OCI-M2 (cell line): Measurements from ENCODE around the gene GALNT18.

Source experiments
- DNase-seq: peaks from one replicate; lab custom pipeline; 2025; ENCODE audit not compliant: unreplicated experiment; lab: John Stamatoyannopoulos, UW

Gene GALNT18

GRCh38 chr11:11502263-11502861, 119.4 kb downstream of the GALNT18 start:
- DNase-seq = no peak

GRCh38 chr11:11501546-11502262, 120.1 kb downstream of the GALNT18 start:
- no peak for DNase-seq

GRCh38 chr11:11500744-11501487, 120.9 kb downstream of the GALNT18 start:
- DNase-seq = no peak

GRCh38 chr11:11499300-11499699, 122.5 kb downstream of the GALNT18 start:
- DNase-seq = no peak

GRCh38 chr11:11498195-11498594, 123.6 kb downstream of the GALNT18 start:
- DNase-seq = no peak

- DNase-seq = no peak
Observed at GRCh38 chr11:11496879-11497278, 124.9 kb downstream of the GALNT18 start.

- DNase-seq = no peak
Observed at GRCh38 chr11:11494348-11494747, 127.5 kb downstream of the GALNT18 start.

- no peak for DNase-seq
Observed at GRCh38 chr11:11493698-11494097, 128.1 kb downstream of the GALNT18 start.

GRCh38 chr11:11491589-11491988, 130.2 kb downstream of the GALNT18 start:
- DNase-seq = no peak

- no peak for DNase-seq
Observed at GRCh38 chr11:11491014-11491413, 130.8 kb downstream of the GALNT18 start.

GRCh38 chr11:11486423-11486822, 135.4 kb downstream of the GALNT18 start:
- no peak for DNase-seq

- no peak for DNase-seq
Observed at GRCh38 chr11:11486002-11486401, 135.8 kb downstream of the GALNT18 start.

GRCh38 chr11:11483627-11484026, 138.2 kb downstream of the GALNT18 start:
- DNase-seq = no peak

- DNase-seq = no peak
Observed at GRCh38 chr11:11482730-11483129, 139.1 kb downstream of the GALNT18 start.

GRCh38 chr11:11481371-11481770, 140.4 kb downstream of the GALNT18 start:
- no peak for DNase-seq

GRCh38 chr11:11480971-11481370, 140.8 kb downstream of the GALNT18 start:
- no peak for DNase-seq

- DNase-seq = no peak
Observed at GRCh38 chr11:11478687-11479086, 143.1 kb downstream of the GALNT18 start.

- DNase-seq = no peak
Observed at GRCh38 chr11:11477695-11478420, 143.9 kb downstream of the GALNT18 start.

- no peak for DNase-seq
Observed at GRCh38 chr11:11476971-11477645, 144.7 kb downstream of the GALNT18 start.

GRCh38 chr11:11476499-11476898, 145.3 kb downstream of the GALNT18 start:
- no peak for DNase-seq

GRCh38 chr11:11472106-11472505, 149.7 kb downstream of the GALNT18 start:
- DNase-seq = no peak
